GM19397 (cell line): ENCODE results near the gene DUS2.
"Not testable (repeated sequence)": the region's sequence is repeated elsewhere in the genome, so short reads cannot be mapped to it uniquely, and the experiment has no call there.

Experiments used
- ATAC-seq: cut with Tn5 transposase; IDR thresholded peaks from one replicate; pipeline ENCODE4 v1.9.1; 2021; ENCODE audit warnings: mild to moderate bottlenecking, moderate library complexity; ENCODE audit not compliant: unreplicated experiment

Gene DUS2

GRCh38 chr16:68117884-68118283, 94.8 kb downstream of the DUS2 start:
- no peak for ATAC-seq

GRCh38 chr16:68118954-68119353, 95.9 kb downstream of the DUS2 start:
- ATAC-seq: not testable (repeated sequence)

GRCh38 chr16:68120496-68120895, 97.4 kb downstream of the DUS2 start:
- not testable (repeated sequence) for ATAC-seq

- ATAC-seq: no peak
These were observed 103.3 kb downstream of the DUS2 start for GRCh38 chr16:68126395-68126794.

- no peak for ATAC-seq
These were observed 105.7 kb downstream of the DUS2 start for GRCh38 chr16:68128577-68129305.
